ENCODE data around the gene KBTBD13.

The KBTBD13 gene

DNA sequence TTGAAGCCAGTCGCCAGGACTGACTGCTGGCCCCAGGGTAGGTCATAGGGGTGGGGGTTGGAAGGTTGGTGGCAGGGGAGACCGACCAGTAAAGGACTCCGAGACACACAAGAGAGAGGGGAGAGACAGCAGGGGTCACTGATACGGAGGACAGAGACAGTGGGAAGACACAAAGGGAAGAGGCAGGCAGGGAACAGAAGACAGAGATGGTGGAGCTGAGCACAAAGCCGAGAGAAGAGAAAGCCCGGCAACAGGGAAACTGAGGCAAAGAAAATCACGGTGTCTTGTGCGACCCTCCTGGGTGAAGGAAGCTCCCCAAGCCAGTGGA, 9.3 kb upstream of the KBTBD13 start:
- TF ChIP-seq SIN3A (IDR thresholded peaks at IDR 0.05; ENCODE audit: borderline replicate concordance, insufficient read depth, low read length) (no peak), POLR2AphosphoS5 (IDR thresholded peaks at IDR 0.05; ENCODE audit: low read depth, low read length) (no peak), TAF1 (IDR thresholded peaks at IDR 0.05; ENCODE audit: borderline replicate concordance, insufficient read depth, low read length) (no peak), FOXP2 (optimal IDR thresholded peaks at IDR 0.05; ENCODE audit: borderline replicate concordance, extremely low read depth, extremely low read length, insufficient read depth) (no peak)

DNA sequence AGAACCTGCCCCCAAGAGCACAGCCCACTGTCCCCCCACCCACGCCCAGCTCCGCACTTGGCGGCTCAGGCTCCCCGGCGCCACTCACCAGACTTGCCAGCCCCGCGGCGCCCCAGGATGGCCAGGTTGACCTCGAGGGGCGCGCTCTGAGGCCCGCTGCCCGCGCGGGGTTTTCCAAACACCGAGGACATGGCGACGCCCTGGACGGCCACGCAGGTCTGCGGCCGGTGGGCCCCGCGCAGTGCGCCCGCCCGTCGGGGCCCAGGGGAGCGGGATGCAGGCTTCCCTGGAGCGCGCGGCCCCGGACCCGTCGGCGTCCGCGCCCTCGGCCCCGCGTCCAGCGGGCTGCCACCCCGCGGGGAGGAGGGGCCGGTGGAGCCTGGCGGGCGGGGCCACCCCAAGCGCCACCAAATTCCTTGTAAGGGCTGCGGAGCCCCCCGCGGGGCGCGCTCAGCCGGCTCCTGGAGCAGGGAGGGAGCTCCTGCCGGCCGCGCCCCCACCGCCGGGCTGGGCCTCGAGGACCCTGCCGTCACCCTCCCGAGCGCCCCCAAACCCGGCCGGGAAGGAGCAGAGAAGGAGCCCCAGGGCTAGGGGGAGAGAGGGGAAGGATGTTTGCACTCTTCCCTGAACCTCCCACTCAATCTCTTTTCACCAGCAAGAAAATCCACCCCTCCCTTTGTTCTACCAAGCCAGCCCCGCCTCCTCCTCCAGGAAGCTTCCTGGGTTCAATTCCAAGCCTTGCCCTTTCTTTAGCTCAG, 8.7 kb upstream of the KBTBD13 start, which contains the start of gene RASL12:
TSS of gene RASL12 (minus strand) at position 347 of the 758 bp plus-strand sequence. CDS start at position 191, 156 bp downstream.
- TF ChIP-seq TAF1 (IDR thresholded peaks at IDR 0.05; ENCODE audit: borderline replicate concordance, insufficient read depth, low read length) = no peak
- TF ChIP-seq SIN3A (IDR thresholded peaks at IDR 0.05; ENCODE audit: borderline replicate concordance, insufficient read depth, low read length) = no peak
- no peak for TF ChIP-seq FOXP2 (optimal IDR thresholded peaks at IDR 0.05; ENCODE audit: borderline replicate concordance, extremely low read depth, extremely low read length, insufficient read depth)
- TF ChIP-seq POLR2AphosphoS5 (IDR thresholded peaks at IDR 0.05; ENCODE audit: low read depth, low read length) = no peak

GRCh38 chr15:65068403-65068788, 8.2 kb upstream of the KBTBD13 start:
- TF ChIP-seq POLR2AphosphoS5 (IDR thresholded peaks at IDR 0.05; ENCODE audit: low read depth, low read length) (no peak), REST (IDR thresholded peaks at IDR 0.05; ENCODE audit: insufficient read depth in 1 of 2, low read depth in 2 of 2, low read length in 2 of 2) (no peak), FOXP2 (optimal IDR thresholded peaks at IDR 0.05; ENCODE audit: borderline replicate concordance, extremely low read depth, extremely low read length, insufficient read depth) (no peak), TAF1 (IDR thresholded peaks at IDR 0.05; ENCODE audit: borderline replicate concordance, insufficient read depth, low read length) (no peak), SIN3A (IDR thresholded peaks at IDR 0.05; ENCODE audit: borderline replicate concordance, insufficient read depth, low read length) (no peak)

- TF ChIP-seq POLR2AphosphoS5 (IDR thresholded peaks at IDR 0.05; ENCODE audit: low read depth, low read length) = no peak
- no peak for TF ChIP-seq FOXP2 (optimal IDR thresholded peaks at IDR 0.05; ENCODE audit: borderline replicate concordance, extremely low read depth, extremely low read length, insufficient read depth)
- no peak for TF ChIP-seq REST (IDR thresholded peaks at IDR 0.05; ENCODE audit: insufficient read depth in 1 of 2, low read depth in 2 of 2, low read length in 2 of 2)
- no peak for TF ChIP-seq SIN3A (IDR thresholded peaks at IDR 0.05; ENCODE audit: borderline replicate concordance, insufficient read depth, low read length)
Observed at GRCh38 chr15:65069179-65069578, 7.4 kb upstream of the KBTBD13 start.

- TF ChIP-seq REST (IDR thresholded peaks at IDR 0.05; ENCODE audit: insufficient read depth in 1 of 2, low read depth in 2 of 2, low read length in 2 of 2) (no peak), FOXP2 (optimal IDR thresholded peaks at IDR 0.05; ENCODE audit: borderline replicate concordance, extremely low read depth, extremely low read length, insufficient read depth) (no peak), POLR2AphosphoS5 (IDR thresholded peaks at IDR 0.05; ENCODE audit: low read depth, low read length) (no peak), TAF1 (IDR thresholded peaks at IDR 0.05; ENCODE audit: borderline replicate concordance, insufficient read depth, low read length) (no peak), SIN3A (IDR thresholded peaks at IDR 0.05; ENCODE audit: borderline replicate concordance, insufficient read depth, low read length) (no peak)
Observed at GRCh38 chr15:65069779-65070546, 6.6 kb upstream of the KBTBD13 start.

Measured in PFSK-1 (cell line).